HepG2 (cell line): ENCODE measurements around the gene PTPN2. TPM values are rescaled to one million over a fixed set of nuclear protein-coding genes. Genes with fewer than 3 reads are reported as not detected.

ENCODE experiments used
- FOXA3 ChIP-seq: IDR thresholded peaks from 2 replicates; pipeline ENCODE4 v1.6.1; 2016; ENCODE audit warnings: missing genetic modification reagents, missing compliant biosample characterization
- FOXP4 ChIP-seq: sonication (generic); formaldehyde crosslinking; IDR thresholded peaks from 2 replicates; pipeline ENCODE4 v1.4.0; 2020; ENCODE audit warnings: missing genetic modification reagents
- KIAA2018 ChIP-seq: sonication (generic); formaldehyde crosslinking; IDR thresholded peaks from 2 replicates; pipeline ENCODE4 v1.5.0; 2020; ENCODE audit warnings: mild to moderate bottlenecking, missing genetic modification reagents, borderline replicate concordance
- MATR3 ChIP-seq: sonication (generic); formaldehyde crosslinking; IDR thresholded peaks from 2 replicates; pipeline ENCODE4 v1.4.0; 2020; ENCODE audit warnings: missing genetic modification reagents
- ONECUT2 ChIP-seq: sonication (generic); formaldehyde crosslinking; IDR thresholded peaks from 2 replicates; pipeline ENCODE4 v1.4.0; 2020; ENCODE audit warnings: missing genetic modification reagents
- POLR2G ChIP-seq: fragments of 200-400 bp; formaldehyde crosslinking; IDR thresholded peaks from 2 replicates; pipeline ENCODE4 v1.6.1; 2018; ENCODE audit warnings: mild to moderate bottlenecking, low read depth, low read length, moderate library complexity
- SAFB2 ChIP-seq: sonication (generic); formaldehyde crosslinking; IDR thresholded peaks from 2 replicates; pipeline ENCODE4 v1.5.1; 2020; ENCODE audit warnings: missing genetic modification reagents, low read depth, mild to moderate bottlenecking, borderline replicate concordance
- STAT5B ChIP-seq: sonication (generic); formaldehyde crosslinking; IDR thresholded peaks from 2 replicates; pipeline ENCODE4 v1.4.0; 2020; ENCODE audit warnings: missing genetic modification reagents
- TEAD2 ChIP-seq: sonication (generic); formaldehyde crosslinking; IDR thresholded peaks from 2 replicates; pipeline ENCODE4 v1.9.0; 2021; ENCODE audit warnings: missing genetic modification reagents
- ZNF44 ChIP-seq: sonication (generic); formaldehyde crosslinking; IDR thresholded peaks from 2 replicates; pipeline ENCODE4 v1.5.1; 2020; ENCODE audit warnings: mild to moderate bottlenecking, missing genetic modification reagents
- ZNF546 ChIP-seq: sonication (generic); formaldehyde crosslinking; conservative IDR thresholded peaks from 2 replicates; pipeline ENCODE4 v1.8.1; 2023; ENCODE audit warnings: mild to moderate bottlenecking, missing genetic modification reagents
- ZNF572 ChIP-seq: sonication (generic); formaldehyde crosslinking; IDR thresholded peaks from 2 replicates; pipeline ENCODE4 v1.5.1; 2020; ENCODE audit warnings: mild to moderate bottlenecking, missing genetic modification reagents
- ZSCAN21 ChIP-seq: sonication (generic); formaldehyde crosslinking; IDR thresholded peaks from 2 replicates; pipeline ENCODE4 v1.8.0; 2022; ENCODE audit warnings: mild to moderate bottlenecking, missing genetic modification reagents, moderate library complexity, borderline replicate concordance
- ZSCAN31 ChIP-seq: sonication (generic); formaldehyde crosslinking; IDR thresholded peaks from 2 replicates; pipeline ENCODE4 v1.5.0; 2020; ENCODE audit warnings: low read depth, mild to moderate bottlenecking, missing genetic modification reagents
- ZXDC ChIP-seq: sonication (generic); formaldehyde crosslinking; IDR thresholded peaks from 2 replicates; pipeline ENCODE4 v1.5.0; 2020; ENCODE audit warnings: mild to moderate bottlenecking, missing genetic modification reagents
- polyA plus RNA-seq, 8 experiments: library from polyadenylated mRNA; depleted of rRNA in 3 of 8; stranded (reverse) in 7 of 8; unstranded in 1 of 8; fragments of >200 nt; fragmentation: Illumina TruSeq in 4 of 8; extraction: Trizol in 4 of 8; gene quantifications; 2 replicates each; pipeline versions ENCODE4 v1.2.1 to v1.2.3, GENCODE V29; 2011 to 2016; ENCODE audit warnings: low read depth in 4 of 8, missing spikeins in 1 of 8, mixed read lengths in 1 of 8; ENCODE audit not compliant: insufficient read depth in 1 of 8
- total RNA-seq, 5 experiments: library from RNA; depleted of rRNA; stranded (reverse); fragments of >200 nt; fragmentation: Illumina TruSeq; extraction: Trizol; gene quantifications; 2 replicates each; pipeline ENCODE4 v1.2.3, GENCODE V29; 2016; ENCODE audit warnings: low read depth in 1 of 5

The PTPN2 gene
- total and polyA plus RNA-seq, 2 of the 13 experiments (the other 11 are each of a cell fraction or from before 2014, with no cell fraction given): 24.9 to 41.5 TPM

GRCh38 chr18:12766986-12767433, 117.0 kb downstream of the PTPN2 start (continued):
- peak; percentile 44; the same call in 1 of the 2 replicates for TF ChIP-seq FOXP4 (CRISPR knock-in tag)
- no peak for TF ChIP-seq ZXDC
- no peak for TF ChIP-seq STAT5B (CRISPR knock-in tag)
- TF ChIP-seq KIAA2018: no peak
- no peak for TF ChIP-seq POLR2G
- no peak for TF ChIP-seq ZNF44 (CRISPR knock-in tag)
- peak; percentile 72; the same call in 1 of the 2 replicates for TF ChIP-seq ZSCAN31 (CRISPR knock-in tag)
- TF ChIP-seq ZNF572 (CRISPR knock-in tag): no peak
- no peak for TF ChIP-seq ONECUT2 (CRISPR knock-in tag)
- no peak for TF ChIP-seq SAFB2 (CRISPR knock-in tag)
- TF ChIP-seq TEAD2 (CRISPR knock-in tag): no peak
- no peak for TF ChIP-seq MATR3
- peak; percentile 48; the same call in 1 of the 2 replicates for TF ChIP-seq ZSCAN21
- peak; percentile 47 for TF ChIP-seq FOXA3 (CRISPR knock-in tag)
- TF ChIP-seq ZNF546 (CRISPR knock-in tag): no peak
